Mammary epithelial cell (primary cell): ENCODE results near the gene EGR4.

ENCODE experiments used
- CTCF ChIP-seq, 2 donors: IDR thresholded peaks in 1 of 2; conservative IDR thresholded peaks in 1 of 2; 2 replicates each; pipeline ENCODE4 v1.5.1; 2011 to 2012; ENCODE audit warnings: inconsistent platforms in 2 of 2, low read length in 2 of 2, mild to moderate bottlenecking in 2 of 2, control low read depth in 1 of 2, low read depth in 1 of 2; ENCODE audit not compliant: insufficient read depth in 1 of 2; ENCODE audit errors: extremely low read depth in 1 of 2
- EZH2 ChIP-seq: IDR thresholded peaks from 2 replicates; pipeline ENCODE4 v1.6.1; 2012; ENCODE audit warnings: low read length, inconsistent platforms, borderline replicate concordance

- TF ChIP-seq CTCF (conservative IDR thresholded peaks at IDR 0.05 in 1 of 2, IDR thresholded peaks at IDR 0.05 in 1 of 2; ENCODE audit: extremely low read depth in 1 of 2, insufficient read depth in 1 of 2, low read depth in 1 of 2, low read length in 2 of 2) (no peak), EZH2 (no peak)
Measured at GRCh38 chr2:73244580-73244979, 48.8 kb downstream of the EGR4 start.
